Cardiac fibroblast (primary cell): Measurements from ENCODE around the gene SNTB2.
"Not testable (repeated sequence)": the region's sequence is repeated elsewhere in the genome, so short reads cannot be mapped to it uniquely, and the experiment has no call there.

ENCODE experiments used
- DNase-seq, 2 donors: peaks; one replicate each; pipeline versions ENCODE4 v3.0.0 to v3.0.0-alpha.2; 2010; ENCODE audit warnings: low read depth in 2 of 2
- H3K4me3 ChIP-seq, 2 donors: replicated peaks in 1 of 2; 1 replicate in 1 of 2; 2 replicates in 1 of 2; pipeline ENCODE4 v1.5.1; 2011; ENCODE audit warnings: low read depth in 2 of 2, low read length in 2 of 2, mild to moderate bottlenecking in 2 of 2, moderate library complexity in 1 of 2
- CTCF ChIP-seq: IDR thresholded peaks from one replicate; pipeline ENCODE4 v1.5.1; 2011; ENCODE audit warnings: low read depth, mild to moderate bottlenecking, low read length, inconsistent platforms

SNTB2 gene

GRCh38 chr16:69243479-69243878 is 56.5 kb downstream of the SNTB2 start:
- no peak overlapping the region for H3K4me3 ChIP-seq
- TF ChIP-seq CTCF, result no peak
- DNase-seq, result peak; percentile 23 to 65

GRCh38 chr16:69244336-69244735 is 57.4 kb downstream of the SNTB2 start:
- DNase-seq, result no peak
- no peak for TF ChIP-seq CTCF
- H3K4me3 ChIP-seq, result no peak overlapping the region

GRCh38 chr16:69250081-69250480 is 63.1 kb downstream of the SNTB2 start:
- TF ChIP-seq CTCF, result no peak
- peak in 1 of 2 donors; percentile 11 for DNase-seq
- H3K4me3 ChIP-seq, result no peak overlapping the region

GRCh38 chr16:69253870-69254341 is 66.9 kb downstream of the SNTB2 start:
- TF ChIP-seq CTCF, result no peak
- H3K4me3 ChIP-seq, result no peak overlapping the region
- DNase-seq, result peak; percentile 29 to 40

- H3K4me3 ChIP-seq, DNase-seq: not testable (repeated sequence)
Measured at GRCh38 chr16:69259428-69259764, 72.4 kb downstream of the SNTB2 start.

GRCh38 chr16:69260019-69260418 is 73.1 kb downstream of the SNTB2 start:
- TF ChIP-seq CTCF, result no peak
- DNase-seq, result no peak
- H3K4me3 ChIP-seq, result no peak overlapping the region

- TF ChIP-seq CTCF, result no peak
- DNase-seq, result no peak
- H3K4me3 ChIP-seq, result no peak overlapping the region
Measured at GRCh38 chr16:69260506-69260905, 73.5 kb downstream of the SNTB2 start.
